GM18867 (cell line): ENCODE data around the gene TNRC6C.
A peak's percentile ranks its signal among the peaks of the same experiment; 100 is the strongest.
"Not testable (repeated sequence)": the region's sequence is repeated elsewhere in the genome, so short reads cannot be mapped to it uniquely, and the experiment has no call there.

Experiments used
- ATAC-seq: cut with Tn5 transposase; IDR thresholded peaks from one replicate; pipeline ENCODE4 v1.9.1; 2021; ENCODE audit warnings: mild to moderate bottlenecking, moderate library complexity; ENCODE audit not compliant: unreplicated experiment

Gene TNRC6C

GRCh38 chr17:77929871-77930436 is 28.5 kb upstream of the TNRC6C start:
- ATAC-seq = no peak

GRCh38 chr17:77930780-77931768 is 27.4 kb upstream of the TNRC6C start:
- ATAC-seq = no peak

GRCh38 chr17:77933777-77934398 is 24.6 kb upstream of the TNRC6C start:
- ATAC-seq = no peak

GRCh38 chr17:77935121-77935571 is 23.4 kb upstream of the TNRC6C start:
- ATAC-seq = no peak

DNA sequence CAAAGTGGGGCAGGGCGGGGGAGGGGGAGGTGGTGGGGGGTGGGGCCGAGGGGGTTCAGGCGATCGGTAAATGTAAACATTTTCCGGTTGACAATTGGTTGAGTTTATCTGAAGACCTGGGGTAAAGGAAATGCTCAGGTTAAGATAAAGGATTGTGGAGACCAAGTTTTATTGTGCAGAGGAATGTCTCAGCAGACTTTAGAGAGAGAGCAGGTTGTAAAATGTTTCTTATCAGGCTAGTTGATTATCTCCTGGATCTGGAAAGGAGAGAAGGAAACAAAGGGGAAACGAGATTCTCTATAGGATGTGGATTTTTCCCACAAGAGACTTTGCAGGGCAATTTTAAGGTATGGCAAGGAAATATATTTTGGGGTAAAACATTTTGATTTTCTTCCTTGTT is 22.8 kb upstream of the TNRC6C start:
- not testable (repeated sequence) for ATAC-seq

DNA sequence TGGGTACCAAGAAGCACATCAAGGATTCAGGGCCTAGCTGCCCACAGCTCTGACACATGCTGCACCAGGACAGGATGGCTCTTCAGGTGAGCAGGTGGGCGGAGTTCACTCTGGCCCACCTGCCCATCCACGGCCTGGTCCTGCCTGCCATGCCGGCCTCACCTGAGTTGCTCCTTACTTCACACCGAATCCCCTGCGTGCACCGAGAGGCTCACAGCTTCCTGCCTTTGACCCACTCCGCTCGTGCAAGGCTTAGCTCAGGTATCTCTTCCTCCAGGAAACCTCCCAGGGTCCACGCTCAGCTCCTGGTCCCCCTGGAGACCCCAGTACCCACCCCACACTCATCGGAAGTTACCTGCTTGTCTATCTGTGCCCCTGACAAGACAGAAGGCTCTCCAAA is 21.6 kb upstream of the TNRC6C start:
- ATAC-seq = no peak

DNA sequence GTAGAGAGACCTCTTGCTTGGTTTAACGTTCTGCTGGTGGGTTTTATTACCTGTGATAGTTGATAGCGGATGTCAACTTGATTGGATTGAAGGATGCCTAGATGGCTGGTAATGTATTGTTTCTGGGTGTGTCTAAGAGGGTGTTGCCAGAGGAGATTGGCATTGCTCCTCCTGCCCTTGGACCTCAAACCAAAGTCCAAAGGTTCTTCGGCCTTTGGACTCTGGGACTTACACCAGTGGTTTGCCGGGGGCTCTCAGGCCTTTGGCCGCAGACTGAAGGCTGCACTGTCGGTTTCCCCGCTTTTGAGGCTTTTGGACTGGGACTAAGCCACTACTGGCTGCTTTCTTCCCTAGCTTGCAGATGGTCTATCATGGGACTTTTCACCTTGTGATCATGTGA is 17.5 kb upstream of the TNRC6C start:
- ATAC-seq = no peak

GRCh38 chr17:77942112-77942988 is 16.2 kb upstream of the TNRC6C start:
- no peak for ATAC-seq

GRCh38 chr17:77943971-77944370 is 14.5 kb upstream of the TNRC6C start:
- no peak for ATAC-seq

DNA sequence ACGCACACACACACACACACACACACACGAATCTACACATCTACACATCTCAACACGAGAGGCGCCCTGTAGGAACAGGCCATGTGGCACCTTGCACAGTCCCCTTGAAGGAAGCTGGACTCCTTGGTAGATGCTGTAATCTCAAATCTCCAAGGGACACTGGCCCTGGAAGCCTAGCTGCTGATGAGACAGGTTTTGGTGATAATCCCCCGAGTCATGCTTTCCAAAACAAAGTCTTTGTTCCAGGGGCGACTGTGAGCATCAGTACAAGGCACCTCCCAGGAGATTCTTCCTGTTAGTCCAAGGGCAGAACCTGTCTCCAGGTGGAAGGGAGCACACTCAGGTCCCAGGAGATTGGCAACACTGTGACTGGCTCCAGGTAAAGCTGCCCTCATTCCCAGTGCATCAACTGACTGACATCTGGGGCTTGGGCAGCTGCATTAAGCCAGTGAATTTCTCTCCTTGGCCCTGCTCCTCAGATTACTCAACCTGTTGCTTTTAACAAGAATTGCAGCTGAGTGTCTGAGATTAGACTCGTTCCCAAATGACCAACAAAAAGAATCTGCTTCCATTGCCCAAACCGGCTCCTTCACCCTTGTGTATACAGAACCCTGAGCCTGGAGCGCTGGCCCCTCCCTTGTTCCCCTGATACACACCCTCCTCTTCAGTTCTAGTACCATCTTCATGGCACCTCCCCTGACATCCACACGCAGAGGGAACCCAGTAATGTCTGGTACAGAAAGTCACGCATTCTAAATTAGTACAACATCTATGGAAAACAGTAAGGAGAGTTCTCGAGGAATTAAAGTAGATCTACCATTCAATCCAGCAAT is 13.9 kb upstream of the TNRC6C start:
- no peak for ATAC-seq

DNA sequence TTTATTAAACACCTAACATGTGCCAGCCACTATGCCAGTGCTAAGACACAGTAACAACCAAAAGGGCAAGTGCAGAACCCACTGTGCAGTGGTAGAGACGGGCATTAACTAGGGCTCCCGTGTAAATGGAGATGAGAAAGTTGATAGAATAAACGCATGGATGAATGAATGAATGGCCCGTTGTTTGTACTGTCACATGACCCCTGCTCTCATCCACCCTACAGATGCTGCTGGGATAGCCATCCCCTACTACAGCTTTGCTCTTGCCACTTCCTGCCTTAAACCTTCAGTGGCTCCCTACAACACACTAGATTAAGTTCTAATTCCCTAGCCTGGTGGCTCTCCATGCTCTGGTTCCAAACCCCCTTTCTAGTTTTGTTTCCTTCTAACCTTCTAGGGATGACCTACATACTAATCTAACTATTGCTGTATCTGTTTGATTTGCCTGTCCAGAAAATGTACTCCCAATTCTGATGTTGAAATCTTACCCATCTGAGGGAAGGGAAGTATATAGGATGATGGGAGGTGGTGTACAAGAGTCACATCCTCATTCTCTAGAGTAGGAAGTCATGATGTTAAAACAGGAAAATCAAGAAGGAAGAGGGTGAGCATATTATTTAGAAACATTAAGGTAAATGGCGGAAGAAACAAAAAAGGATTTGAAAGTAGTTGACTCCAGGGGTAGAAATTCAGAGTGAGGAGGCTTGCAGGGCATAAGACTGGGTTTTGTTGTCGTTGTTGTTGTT is 11.4 kb upstream of the TNRC6C start:
- no peak for ATAC-seq

DNA sequence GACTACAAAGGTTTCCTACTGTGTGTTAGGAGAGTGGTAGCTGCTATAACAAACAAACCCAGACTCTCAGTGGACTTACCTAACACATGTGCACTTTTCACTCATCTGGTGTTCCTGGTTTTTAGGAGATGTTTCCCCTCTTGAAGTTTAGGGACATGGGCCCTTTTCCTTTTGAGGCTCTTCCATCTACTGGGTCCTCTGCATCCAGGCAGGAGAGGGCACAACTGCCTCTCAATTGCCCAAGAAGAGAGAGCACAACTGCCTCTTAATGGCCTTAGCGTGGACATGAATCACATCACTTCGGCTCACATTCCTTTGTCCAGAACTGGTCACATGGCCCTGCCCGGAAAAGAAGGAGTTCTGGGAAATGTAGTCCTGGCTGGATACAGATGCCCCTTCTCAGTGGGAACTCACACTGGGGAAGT is 9.8 kb upstream of the TNRC6C start:
- no peak for ATAC-seq

DNA sequence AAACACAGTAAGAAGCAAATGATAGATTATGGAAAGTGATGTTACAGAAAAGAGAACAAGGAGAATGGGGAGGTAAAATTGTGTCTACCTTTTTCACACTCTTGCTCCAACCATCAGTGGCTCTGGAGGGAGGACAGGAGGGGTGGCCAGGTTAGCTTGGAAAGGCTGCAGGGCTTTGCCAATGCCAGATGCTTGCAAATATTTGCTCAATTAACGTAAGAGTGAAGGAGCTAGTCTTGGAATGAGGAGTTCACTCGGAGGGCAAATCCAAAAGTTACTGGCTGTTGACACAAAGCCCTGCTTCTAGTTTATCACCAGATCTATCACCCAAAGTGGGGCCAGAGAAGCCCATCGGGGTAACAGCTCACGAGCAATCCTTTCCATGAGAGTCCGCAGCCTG is 7.4 kb upstream of the TNRC6C start:
- ATAC-seq = no peak

DNA sequence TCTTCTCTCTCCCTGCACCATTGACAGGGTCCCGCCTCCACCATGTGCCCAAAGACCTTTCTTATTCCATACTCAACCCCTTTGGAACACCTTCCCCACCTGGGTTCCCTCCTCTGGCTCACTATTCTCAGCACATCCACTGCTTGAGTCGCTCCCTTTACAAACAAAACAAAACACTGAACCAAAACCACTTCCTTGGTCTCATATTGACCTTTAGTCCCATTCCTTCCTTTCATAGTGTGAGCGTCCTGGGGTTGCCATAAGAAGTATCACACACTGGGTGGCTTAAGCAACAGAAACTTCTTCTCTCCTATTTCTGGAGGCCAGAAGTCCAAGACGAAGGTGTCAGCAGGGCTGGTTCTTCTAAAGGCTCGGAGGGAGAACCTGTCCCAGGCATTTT is 6.1 kb upstream of the TNRC6C start:
- no peak for ATAC-seq

DNA sequence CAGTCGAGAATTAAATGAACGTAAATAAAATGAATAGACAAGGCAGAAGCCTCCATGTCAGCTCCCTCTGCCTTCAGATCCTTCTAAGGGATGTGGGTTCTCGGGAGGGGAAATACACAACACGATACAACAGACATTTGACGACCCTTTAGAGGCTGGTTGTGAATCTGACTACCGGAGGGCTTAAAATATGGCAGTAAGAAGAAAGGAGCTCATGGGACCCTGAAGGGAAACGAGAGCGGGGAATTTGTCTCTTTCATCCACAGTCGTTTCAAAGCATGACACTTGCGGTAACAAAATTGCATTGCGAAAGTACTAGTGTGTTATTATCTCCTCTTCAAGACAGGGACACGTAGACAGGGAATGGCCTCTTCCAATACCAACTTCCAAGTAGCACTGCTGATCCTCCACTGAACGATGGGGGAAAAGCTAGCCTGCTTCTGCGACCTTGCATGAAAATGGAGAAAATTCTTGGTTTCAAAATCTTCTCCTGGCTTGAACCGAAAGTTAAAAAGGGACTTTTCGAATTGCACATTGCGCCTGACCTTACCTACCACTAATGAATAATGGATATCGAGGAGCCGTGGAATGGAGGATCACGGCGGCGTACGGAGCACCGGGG is 1.2 kb upstream of the TNRC6C start:
- no peak for ATAC-seq

- ATAC-seq = no peak
These were observed 218 bp downstream of the TNRC6C start for GRCh38 chr17:77958716-77959125.

- ATAC-seq = peak; percentile 1
These were observed 823 bp downstream of the TNRC6C start for GRCh38 chr17:77959126-77959925.

- no peak for ATAC-seq
These were observed 1.5 kb downstream of the TNRC6C start for GRCh38 chr17:77959926-77960521.
